ENCODE data around the gene AKAP10. TPM values are rescaled to one million over a fixed set of nuclear protein-coding genes. Genes with fewer than 3 reads are reported as not detected.
A peak's percentile ranks its signal among the peaks of the same experiment; 100 is the strongest.
"Not testable (repeated sequence)": the region's sequence is repeated elsewhere in the genome, so short reads cannot be mapped to it uniquely, and the experiment has no call there.

AKAP10 gene
- total RNA-seq, 1 donor from 2014 or later = 15.5 TPM

- no peak for ATAC-seq
- no peak for DNase-seq
- intact Hi-C loops (cut with micrococcal nuclease) = no loop called here
These were observed 37.5 kb downstream of the AKAP10 start for GRCh38 chr17:19939993-19940721.

- ATAC-seq (no peak), DNase-seq (no peak)
- intact Hi-C loops (cut with micrococcal nuclease) = no loop called here
These were observed 38.9 kb downstream of the AKAP10 start for GRCh38 chr17:19938736-19939135.

GRCh38 chr17:19937522-19937921 lies 40.1 kb downstream of the AKAP10 start:
- ATAC-seq (no peak), DNase-seq (no peak)
- intact Hi-C loops (cut with micrococcal nuclease) = no loop called here

- DNase-seq = no peak
- intact Hi-C loops (cut with micrococcal nuclease) = no loop called here
- ATAC-seq = no peak
These were observed 42.5 kb downstream of the AKAP10 start for GRCh38 chr17:19935169-19935568.

GRCh38 chr17:19933628-19934027 lies 44.0 kb downstream of the AKAP10 start:
- DNase-seq (no peak), ATAC-seq (no peak)
- intact Hi-C loops (cut with micrococcal nuclease) = no loop called here

GRCh38 chr17:19933221-19933620 lies 44.4 kb downstream of the AKAP10 start:
- ATAC-seq = no peak
- DNase-seq = no peak
- intact Hi-C loops (cut with micrococcal nuclease) = no loop called here

- no peak for DNase-seq
- intact Hi-C loops (cut with micrococcal nuclease) = no loop called here
- ATAC-seq = no peak
These were observed 49.3 kb downstream of the AKAP10 start for GRCh38 chr17:19928299-19928698.

- no peak for DNase-seq
- intact Hi-C loops (cut with micrococcal nuclease) = no loop called here
- no peak for ATAC-seq
These were observed 62.2 kb downstream of the AKAP10 start for GRCh38 chr17:19915245-19915978.

GRCh38 chr17:19911033-19911432 lies 66.6 kb downstream of the AKAP10 start:
- intact Hi-C loops (cut with micrococcal nuclease) = no loop called here
- no peak for ATAC-seq
- DNase-seq = no peak

GRCh38 chr17:19909139-19909538 lies 68.5 kb downstream of the AKAP10 start:
- intact Hi-C loops (cut with micrococcal nuclease) = no loop called here
- no peak for DNase-seq
- ATAC-seq = no peak

- ATAC-seq = no peak
- intact Hi-C loops (cut with micrococcal nuclease) = no loop called here
- DNase-seq = no peak
These were observed 72.1 kb downstream of the AKAP10 start for GRCh38 chr17:19905502-19905901.

GRCh38 chr17:19904924-19905323 lies 72.7 kb downstream of the AKAP10 start:
- ATAC-seq (peak; percentile 55), DNase-seq (peak; percentile 64)
- intact Hi-C loops (cut with micrococcal nuclease) = no loop called here

GRCh38 chr17:19904412-19904811 lies 73.2 kb downstream of the AKAP10 start:
- intact Hi-C loops (cut with micrococcal nuclease) = no loop called here
- no peak for ATAC-seq
- DNase-seq = no peak

GRCh38 chr17:19900809-19901208 lies 76.8 kb downstream of the AKAP10 start:
- DNase-seq (no peak), ATAC-seq (no peak)
- intact Hi-C loops (cut with micrococcal nuclease) = no loop called here

GRCh38 chr17:19897903-19898302 lies 79.7 kb downstream of the AKAP10 start:
- ATAC-seq (no peak), DNase-seq (no peak)
- intact Hi-C loops (cut with micrococcal nuclease) = no loop called here

- DNase-seq (peak; percentile 71), ATAC-seq (peak; percentile 81)
- intact Hi-C loops (cut with micrococcal nuclease) = no loop called here
These were observed 80.4 kb downstream of the AKAP10 start for GRCh38 chr17:19897090-19897837.

- intact Hi-C loops (cut with micrococcal nuclease) = no loop called here
- DNase-seq (no peak), ATAC-seq (no peak)
These were observed 80.9 kb downstream of the AKAP10 start for GRCh38 chr17:19896679-19897078.

GRCh38 chr17:19890554-19890953 lies 87.1 kb downstream of the AKAP10 start:
- intact Hi-C loops (cut with micrococcal nuclease); DNase-seq; ATAC-seq: not testable (repeated sequence)

GRCh38 chr17:19890001-19890400 lies 87.6 kb downstream of the AKAP10 start:
- ATAC-seq; intact Hi-C loops (cut with micrococcal nuclease): not testable (repeated sequence)

GRCh38 chr17:19886116-19886515 lies 91.5 kb downstream of the AKAP10 start:
- ATAC-seq (no peak), DNase-seq (no peak)
- intact Hi-C loops (cut with micrococcal nuclease) = no loop called here

More at GRCh38 chr17:19890001-19890400, 87.6 kb downstream of the AKAP10 start:
- DNase-seq = not testable (repeated sequence)

Data from left ventricle myocardium superior (tissue), 1 donor.